GM18867 (cell line): ENCODE results near the gene CLDN14.

Experiments used
- ATAC-seq: cut with Tn5 transposase; IDR thresholded peaks from one replicate; pipeline ENCODE4 v1.9.1; 2021; ENCODE audit warnings: mild to moderate bottlenecking, moderate library complexity; ENCODE audit not compliant: unreplicated experiment

CLDN14 gene

GRCh38 chr21:36479415-36480402, at the start of gene CLDN14:
Gene CLDN14 (minus strand): TSS chr21:36480122. CDS start chr21:36461695, 18,427 bp downstream.
- ATAC-seq = no peak

GRCh38 chr21:36528716-36529115, 48.8 kb upstream of the CLDN14 start:
- ATAC-seq = no peak

DNA sequence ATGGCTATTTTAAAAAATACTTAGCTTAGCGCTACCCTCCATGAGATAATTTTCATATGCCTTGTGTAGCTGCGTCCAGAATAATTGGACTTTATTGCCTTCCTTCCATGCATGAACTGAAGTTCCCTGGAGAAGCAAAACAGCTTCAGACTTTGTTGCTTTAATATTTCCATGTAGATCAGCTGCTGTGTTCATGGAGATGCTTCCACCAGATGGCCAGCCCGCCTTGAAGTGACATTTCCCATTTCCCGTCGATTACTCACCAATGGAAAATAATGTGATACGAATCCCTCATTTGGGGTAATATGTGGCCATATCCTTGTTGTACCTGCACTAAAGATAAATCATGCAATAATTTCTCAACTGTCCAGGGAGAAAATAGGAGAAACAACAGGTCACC, 47.4 kb upstream of the CLDN14 start:
- ATAC-seq = no peak

GRCh38 chr21:36526104-36526503, 46.2 kb upstream of the CLDN14 start:
- no peak for ATAC-seq

GRCh38 chr21:36524477-36524876, 44.6 kb upstream of the CLDN14 start:
- no peak for ATAC-seq

DNA sequence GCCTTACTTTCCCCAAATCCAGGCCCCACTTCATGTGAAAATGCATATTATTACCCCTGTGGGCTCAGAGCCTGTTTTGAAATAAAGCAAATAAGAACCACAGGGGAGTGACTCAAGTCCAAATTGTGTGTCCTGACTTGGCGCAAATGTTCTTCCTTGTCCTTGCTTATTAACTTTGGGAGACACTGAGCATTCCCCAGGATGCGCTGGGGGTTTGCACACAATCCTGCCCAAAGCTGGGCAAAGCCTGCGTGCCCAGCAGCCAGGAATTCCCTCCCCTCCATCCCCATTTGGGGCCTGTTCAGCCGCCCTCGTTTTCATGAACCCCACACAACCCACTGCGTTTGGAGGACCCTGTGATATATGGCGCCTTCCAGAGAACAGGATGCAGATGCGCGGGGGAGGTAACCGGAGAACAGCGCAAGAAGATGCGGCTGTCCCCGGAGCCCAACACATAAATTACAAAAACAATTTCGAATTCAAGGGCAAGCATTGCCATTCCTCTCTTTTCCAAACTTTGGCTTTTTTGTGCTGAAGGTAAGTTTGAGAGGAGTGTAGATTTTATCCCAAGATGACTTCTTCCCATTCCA, 42.4 kb upstream of the CLDN14 start:
- ATAC-seq = no peak

DNA sequence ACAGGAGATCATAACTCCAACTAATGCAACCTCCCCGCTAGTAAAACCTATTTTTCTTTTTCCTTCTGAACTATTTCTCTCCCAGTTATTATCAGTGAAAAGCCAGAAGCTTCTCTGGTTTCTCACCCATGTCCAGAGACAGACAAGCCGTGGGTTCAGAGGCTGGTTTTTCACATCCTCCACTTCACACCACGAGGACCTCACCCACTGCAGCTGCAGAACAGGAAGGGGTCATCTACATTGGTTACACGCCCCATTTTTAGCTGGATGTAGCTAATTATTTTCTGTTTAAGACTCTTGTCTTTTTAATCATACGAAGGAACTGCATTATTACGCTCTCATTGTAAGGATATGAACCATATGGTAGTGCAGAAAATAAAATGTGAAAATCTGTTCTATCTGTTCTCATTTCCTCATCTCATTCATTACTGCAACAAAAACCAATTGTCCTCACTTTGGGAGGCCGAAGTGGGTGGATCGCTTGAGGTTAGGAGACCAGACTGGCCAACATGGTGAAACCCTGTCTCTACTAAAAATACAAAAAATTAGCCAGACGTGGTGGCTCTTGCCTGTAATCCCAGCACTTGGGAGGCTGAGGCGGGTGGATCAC, 39.1 kb upstream of the CLDN14 start:
- ATAC-seq = no peak

- no peak for ATAC-seq
Observed at GRCh38 chr21:36517366-36518075, 37.6 kb upstream of the CLDN14 start.

- no peak for ATAC-seq
Observed at GRCh38 chr21:36516281-36516680, 36.4 kb upstream of the CLDN14 start.

DNA sequence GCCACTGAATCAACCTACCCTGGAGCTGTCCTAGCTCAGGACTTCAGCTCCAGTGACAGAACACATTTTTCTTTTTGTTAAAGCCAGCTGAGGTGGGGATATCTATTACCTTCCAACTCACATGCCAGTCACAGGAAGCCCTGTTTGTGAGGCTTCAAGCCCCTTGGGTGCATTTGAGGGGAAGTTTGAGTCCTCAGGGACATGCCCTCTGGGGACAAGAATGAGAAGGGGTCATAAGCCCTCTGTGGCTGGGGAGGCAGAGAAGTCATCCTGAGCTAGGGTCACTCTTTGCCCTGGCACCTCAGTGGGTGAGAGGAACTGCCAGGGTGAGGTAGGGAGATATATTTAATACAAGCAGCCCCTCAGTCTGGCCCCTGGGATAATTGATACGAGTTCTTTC, 33.5 kb upstream of the CLDN14 start:
- no peak for ATAC-seq

- no peak for ATAC-seq
Observed at GRCh38 chr21:36512971-36513370, 33.0 kb upstream of the CLDN14 start.

GRCh38 chr21:36511484-36512220, 31.7 kb upstream of the CLDN14 start:
- ATAC-seq = no peak

- ATAC-seq = no peak
Observed at GRCh38 chr21:36510911-36511310, 31.0 kb upstream of the CLDN14 start.

- no peak for ATAC-seq
Observed at GRCh38 chr21:36509973-36510664, 30.2 kb upstream of the CLDN14 start.

GRCh38 chr21:36508948-36509347, 29.0 kb upstream of the CLDN14 start:
- ATAC-seq = no peak

DNA sequence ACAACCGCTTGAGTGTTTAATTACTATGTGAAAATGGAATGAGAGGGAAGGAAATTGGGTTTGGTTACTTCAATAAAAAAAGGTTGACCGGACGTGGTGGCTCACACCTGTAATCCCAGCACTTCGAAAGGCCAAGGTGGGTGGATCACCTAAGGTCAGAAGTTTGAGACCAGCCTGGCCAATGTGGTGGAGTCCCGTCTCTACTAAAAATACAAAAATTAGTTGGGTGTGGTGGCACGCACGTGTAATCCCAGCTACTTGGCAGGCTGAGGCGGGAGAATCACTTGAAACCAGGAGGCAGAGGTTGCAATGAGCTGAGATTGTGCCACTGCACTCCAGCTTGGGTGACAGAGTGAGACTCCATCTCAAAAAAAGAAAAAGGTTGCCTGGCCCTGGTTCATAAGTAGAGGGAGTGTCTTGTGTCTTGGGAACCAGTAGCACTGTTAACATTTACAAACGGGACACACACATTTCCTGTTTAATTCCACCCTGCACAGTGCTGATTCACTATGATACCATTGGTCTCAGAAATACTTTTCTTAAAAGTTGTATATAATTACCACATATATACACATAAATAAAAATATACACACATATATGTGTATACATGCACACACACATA, 27.6 kb upstream of the CLDN14 start:
- no peak for ATAC-seq

DNA sequence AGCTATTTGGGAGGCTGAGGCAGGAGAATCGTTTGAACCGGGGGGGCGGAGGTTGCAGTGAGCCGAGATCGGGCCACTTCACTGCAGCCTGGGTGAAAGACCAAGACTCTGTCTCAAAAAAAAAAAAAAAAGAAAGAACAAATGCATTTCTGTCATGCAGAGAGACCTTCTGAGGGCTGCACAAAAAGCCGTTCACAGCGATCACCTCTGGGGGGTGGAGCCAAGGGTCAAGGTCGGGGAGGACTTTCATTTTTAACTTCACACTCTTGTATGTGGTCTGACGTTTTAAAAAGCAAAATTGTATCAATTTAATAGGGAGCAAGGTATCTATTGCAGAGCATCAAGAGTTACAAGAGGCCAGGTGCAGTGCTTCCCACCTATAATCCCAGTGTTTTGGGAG, 26.6 kb upstream of the CLDN14 start:
- no peak for ATAC-seq

DNA sequence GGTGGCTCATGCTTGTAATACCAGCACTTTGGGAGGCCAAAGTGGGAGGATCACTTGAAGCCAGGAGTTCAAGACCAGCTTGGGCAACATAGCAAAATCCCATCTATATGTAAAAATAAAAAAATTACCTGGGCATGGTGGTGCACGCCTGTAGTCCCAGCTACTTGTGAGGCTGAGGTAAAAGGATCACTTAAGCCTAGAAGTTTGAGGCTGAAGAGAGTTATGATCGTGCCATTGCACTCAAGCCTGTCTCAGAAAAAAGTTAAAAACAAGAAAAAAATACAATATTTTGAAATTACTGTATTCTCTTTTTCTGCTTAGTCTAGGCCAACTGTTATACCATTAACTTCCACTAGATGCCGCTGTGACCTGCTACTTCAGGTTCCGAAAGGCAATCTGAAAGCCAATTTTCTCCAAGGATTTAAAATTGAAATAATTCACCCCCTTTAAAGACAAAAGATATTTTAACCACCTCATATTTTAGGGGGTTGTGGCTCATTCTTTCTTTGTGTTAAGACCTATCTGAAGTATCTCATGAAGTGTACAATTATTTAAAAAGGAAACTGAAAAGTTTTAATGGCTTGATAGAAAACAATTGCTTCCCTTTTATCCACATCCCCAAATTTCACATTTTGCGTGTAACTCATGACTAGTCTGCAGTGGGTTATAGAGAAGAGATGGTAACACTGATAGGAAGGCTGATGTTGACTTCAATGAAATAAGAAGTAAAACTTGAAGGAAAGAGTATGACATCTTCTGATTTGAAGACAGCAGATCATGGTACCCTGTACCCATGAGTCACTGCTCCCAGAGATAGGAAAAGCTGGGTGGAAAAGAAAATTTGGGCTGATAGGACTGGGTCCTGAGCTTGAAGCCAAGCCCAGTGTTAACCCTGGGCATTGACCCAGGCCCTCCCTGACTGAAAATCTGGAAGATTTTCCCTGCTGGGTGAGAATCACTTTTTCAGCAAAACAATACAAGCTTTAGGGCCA, 24.4 kb upstream of the CLDN14 start:
- ATAC-seq = no peak
